CD14-positive monocyte (primary cell): ENCODE results near the gene TRAPPC6A. TPM values are rescaled to one million over a fixed set of nuclear protein-coding genes. Genes with fewer than 3 reads are reported as not detected.

Experiments used
- DNase-seq, 3 donors: peaks; one replicate each; pipeline ENCODE4 v3.0.0-alpha.2; 2011 to 2022
- H2AFZ ChIP-seq: 2 replicates; pipeline ENCODE4 v1.6.0; 2012; ENCODE audit warnings: mild to moderate bottlenecking, low read depth, low read length, inconsistent platforms; ENCODE audit not compliant: insufficient read depth, poor library complexity, severe bottlenecking
- H3K27ac ChIP-seq, 2 donors: 1 replicate in 1 of 2; 2 replicates in 1 of 2; pipeline ENCODE4 v1.5.1; 2012 to 2013; ENCODE audit warnings: low read length in 2 of 2, control low read depth in 1 of 2, inconsistent platforms in 1 of 2, low read depth in 1 of 2, mild to moderate bottlenecking in 1 of 2
- H3K27me3 ChIP-seq, 2 donors: one replicate each; pipeline versions ENCODE4 v1.6.0 to v1.6.1; 2011 to 2013; ENCODE audit warnings: low read length in 2 of 2; ENCODE audit not compliant: control insufficient read depth in 2 of 2, insufficient read depth in 2 of 2
- H3K36me3 ChIP-seq, 2 donors: replicated peaks in 1 of 2; 1 replicate in 1 of 2; 2 replicates in 1 of 2; pipeline versions ENCODE4 v1.5.1 to v1.6.1; 2012 to 2013; ENCODE audit warnings: low read length in 2 of 2, control low read depth in 1 of 2, inconsistent platforms in 1 of 2, mild to moderate bottlenecking in 1 of 2; ENCODE audit not compliant: insufficient read depth in 2 of 2, control insufficient read depth in 1 of 2
- H3K4me1 ChIP-seq, 2 donors: 1 replicate in 1 of 2; 2 replicates in 1 of 2; pipeline versions ENCODE4 v1.5.1 to v1.6.1; 2012 to 2013; ENCODE audit warnings: low read length in 2 of 2, control low read depth in 1 of 2, inconsistent platforms in 1 of 2, mild to moderate bottlenecking in 1 of 2, moderate library complexity in 1 of 2; ENCODE audit not compliant: insufficient read depth in 2 of 2, control insufficient read depth in 1 of 2
- H3K4me2 ChIP-seq: replicated peaks from 2 replicates; pipeline ENCODE3; 2012; ENCODE audit warnings: low read length, moderate library complexity, mild to moderate bottlenecking; ENCODE audit not compliant: poor library complexity, severe bottlenecking; ENCODE audit errors: extremely low read depth
- H3K4me3 ChIP-seq, 3 experiments: fragments of 200-600 bp in 1 of 3; sonication (generic) in 1 of 3; replicated peaks in 1 of 3; 1 replicate in 2 of 3; 2 replicates in 1 of 3; pipeline ENCODE4 v1.5.1; 2011 to 2013; ENCODE audit warnings: low read length in 3 of 3, mild to moderate bottlenecking in 3 of 3, control low read depth in 2 of 3, low read depth in 2 of 3, inconsistent platforms in 1 of 3, moderate library complexity in 1 of 3
- H3K79me2 ChIP-seq: 2 replicates; pipeline ENCODE4 v1.6.0; 2012; ENCODE audit warnings: mild to moderate bottlenecking, control low read depth, inconsistent platforms, low read length, moderate library complexity; ENCODE audit not compliant: insufficient read depth
- H3K9ac ChIP-seq: 2 replicates; pipeline ENCODE4 v1.6.0; 2017; ENCODE audit warnings: low read length, mild to moderate bottlenecking; ENCODE audit not compliant: insufficient read depth, poor library complexity, severe bottlenecking
- H3K9me3 ChIP-seq, 2 donors: replicated peaks in 1 of 2; 1 replicate in 1 of 2; 2 replicates in 1 of 2; pipeline versions ENCODE4 v1.5.1 to v1.6.1; 2012 to 2013; ENCODE audit warnings: low read length in 2 of 2, control low read depth in 1 of 2; ENCODE audit not compliant: control insufficient read depth in 1 of 2, insufficient read depth in 1 of 2
- H4K20me1 ChIP-seq: 2 replicates; pipeline ENCODE4 v1.6.0; 2012; ENCODE audit warnings: mild to moderate bottlenecking, low read length, control low read depth, moderate library complexity; ENCODE audit not compliant: insufficient read depth
- H3K27ac Mint-ChIP-seq, 7 donors: one replicate each; pipeline ENCODE4 v1.8.0; 2020; ENCODE audit warnings: mild to moderate bottlenecking in 7 of 7, mixed read lengths in 7 of 7, moderate library complexity in 6 of 7, inconsistent platforms in 2 of 7
- H3K27me3 Mint-ChIP-seq, 3 donors: one replicate each; pipeline ENCODE4 v1.8.0; 2021 to 2022; ENCODE audit warnings: low read depth in 3 of 3, mild to moderate bottlenecking in 3 of 3, mixed read lengths in 3 of 3, moderate library complexity in 3 of 3, inconsistent platforms in 1 of 3
- H3K36me3 Mint-ChIP-seq, 2 donors: one replicate each; pipeline ENCODE4 v1.8.0; 2020; ENCODE audit warnings: mixed read lengths in 2 of 2, inconsistent platforms in 1 of 2, mild to moderate bottlenecking in 1 of 2
- H3K4me1 Mint-ChIP-seq: one replicate; pipeline ENCODE4 v1.8.0; 2020; ENCODE audit warnings: mild to moderate bottlenecking, mixed read lengths
- H3K4me3 Mint-ChIP-seq, 2 donors: one replicate each; pipeline ENCODE4 v1.8.0; 2020; ENCODE audit warnings: mild to moderate bottlenecking in 2 of 2, mixed read lengths in 2 of 2, moderate library complexity in 1 of 2
- H3K9me3 Mint-ChIP-seq, 7 donors: one replicate each; pipeline ENCODE4 v1.8.0; 2020 to 2022; ENCODE audit warnings: mixed read lengths in 7 of 7, mild to moderate bottlenecking in 6 of 7, moderate library complexity in 6 of 7, inconsistent platforms in 2 of 7
- CTCF ChIP-seq: fragments of 200-600 bp; IDR thresholded peaks from one replicate; pipeline ENCODE4 v1.8.0; 2022; ENCODE audit warnings: antibody characterized with exemption, mild to moderate bottlenecking
- WGBS: methylation state at CpG from one replicate; pipeline ENCODE4 v1.1.5; 2013; ENCODE audit warnings: missing lambda C conversion rate; ENCODE audit not compliant: insufficient coverage; 5-methylcytosine and 5-hydroxymethylcytosine counted together
- intact Hi-C, 2 donors: fragments of 100-400 bp; cut with micrococcal nuclease; formaldehyde crosslinking; loops; one replicate each; pipeline versions ENCODE4 v1.15.0 to v1.15.1; 2023
- polyA plus RNA-seq, 3 donors: library from polyadenylated mRNA; depleted of rRNA in 1 of 3; unstranded in 2 of 3; stranded (reverse) in 1 of 3; fragments of 300-500 nt in 2 of 3; fragments of >200 nt in 1 of 3; fragmentation: Illumina TruSeq in 2 of 3; gene quantifications; 1 replicate in 2 of 3; 2 replicates in 1 of 3; pipeline ENCODE4 v1.2.3, GENCODE V29; 2012 to 2021

The TRAPPC6A gene
- polyA plus RNA-seq, 3 donors, result 49.7 to 82.7 (median 63.4) TPM

GRCh38 chr19:45186509-45187334, 8.7 kb upstream of the TRAPPC6A start:
- peaks cover 22 to 31% of the 10 kb centered on the region in 2 donors for H3K4me1 ChIP-seq
- no peak for TF ChIP-seq CTCF
- intact Hi-C loops, result loop anchor here in 1 of 2 donors (5.0 kb wide), 1 partner anchor 89 kb away; no protein-coding TSS in a partner anchor
- peaks cover 20% of the 10 kb centered on the region for H4K20me1 ChIP-seq
- no peaks in the 10 kb centered on the region for H3K27me3 ChIP-seq
- H3K4me2 ChIP-seq, result no peak overlapping the region
- peaks cover 0 to under 1% of the 10 kb centered on the region in 2 donors for H3K36me3 ChIP-seq
- H2AFZ ChIP-seq, result no peak overlapping the region
- Mint-ChIP-seq H3K27ac (peak overlapping the region in 3 of 7 donors; percentile 46 to 67 (median 64)), H3K9me3 (peaks cover 0 to 12% (median 0%) of the 10 kb centered on the region in 7 donors), H3K4me3 (no peak overlapping the region), H3K27me3 (peaks cover 0 to 6% (median 2%) of the 10 kb centered on the region in 3 donors), H3K36me3 (peaks cover 4 to 7% of the 10 kb centered on the region in 2 donors), H3K4me1 (peaks cover 34% of the 10 kb centered on the region)
- no peak overlapping the region for H3K4me3 ChIP-seq
- H3K27ac ChIP-seq, result no peak overlapping the region
- no peaks in the 10 kb centered on the region for H3K9me3 ChIP-seq
- 95% methylated on average over 7 of the region's 12 CpGs for whole genome bisulfite sequencing
- DNase-seq, result no peak
- peaks cover 10% of the 10 kb centered on the region for H3K79me2 ChIP-seq
- H3K9ac ChIP-seq, result no peak overlapping the region

GRCh38 chr19:45184115-45184514, 6.1 kb upstream of the TRAPPC6A start:
- whole genome bisulfite sequencing, result 92% methylated on average over 4 of the region's 5 CpGs
- H3K27me3 ChIP-seq, result no peaks in the 10 kb centered on the region
- H3K4me3 ChIP-seq, result peak overlapping the region in 1 of 3 experiments; percentile 23
- peaks cover 0 to 3% (median 0%) of the 10 kb centered on the region in 7 donors for H3K9me3 Mint-ChIP-seq
- intact Hi-C loops, result no loop called here
- H3K36me3 ChIP-seq, result peaks cover 3 to 7% of the 10 kb centered on the region in 2 donors
- DNase-seq, result no peak
- H3K9ac ChIP-seq, result peak overlapping the region; percentile 27
- no peak overlapping the region for H3K27ac ChIP-seq
- peaks cover 17 to 24% of the 10 kb centered on the region in 2 donors for H3K36me3 Mint-ChIP-seq
- no peak overlapping the region for H3K4me3 Mint-ChIP-seq
- H4K20me1 ChIP-seq, result peaks cover 45% of the 10 kb centered on the region
- no peak overlapping the region for H2AFZ ChIP-seq
- peak overlapping the region; percentile 3 to 89 (median 79) for H3K27ac Mint-ChIP-seq
- H3K79me2 ChIP-seq, result peaks cover 36% of the 10 kb centered on the region
- peaks cover 41 to 55% of the 10 kb centered on the region in 2 donors for H3K4me1 ChIP-seq
- H3K4me1 Mint-ChIP-seq, result peaks cover 54% of the 10 kb centered on the region
- H3K27me3 Mint-ChIP-seq, result peaks cover 0 to 4% (median 2%) of the 10 kb centered on the region in 3 donors
- H3K9me3 ChIP-seq, result no peaks in the 10 kb centered on the region
- no peak for TF ChIP-seq CTCF
- H3K4me2 ChIP-seq, result no peak overlapping the region
